Measurements from ENCODE around the gene S100B. TPM values are rescaled to one million over a fixed set of nuclear protein-coding genes. Genes with fewer than 3 reads are reported as not detected.
A peak's percentile ranks its signal among the peaks of the same experiment; 100 is the strongest.

The S100B gene
- total and polyA plus RNA-seq, 5 donors from 2014 or later: 0.54 TPM; not detected in 4

DNA sequence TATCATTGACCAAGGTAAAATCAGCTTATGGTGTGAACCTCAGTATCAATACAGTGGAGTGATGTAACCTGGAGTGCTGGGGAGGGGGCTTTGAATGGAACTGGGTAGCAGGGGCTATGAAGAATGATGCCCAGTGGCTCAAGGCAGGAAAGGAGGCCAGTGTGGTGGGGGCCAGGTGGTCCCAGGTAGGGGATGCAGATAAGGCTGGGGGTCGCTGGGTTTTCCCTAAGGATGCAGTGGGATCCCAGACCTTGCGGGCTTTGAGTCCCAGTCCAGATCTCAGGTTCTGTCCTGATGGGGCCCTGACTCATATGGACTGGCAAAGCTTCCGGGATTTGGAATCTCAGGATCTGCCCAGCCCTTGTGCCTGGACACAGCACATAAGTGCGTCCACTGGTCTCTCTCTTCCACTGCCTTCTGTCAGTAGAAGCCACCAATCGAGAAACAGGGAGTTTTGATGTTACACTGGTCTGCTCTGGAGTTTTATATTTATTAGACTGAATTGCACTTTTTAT lies 52.0 kb downstream of the S100B start:
- Mint-ChIP-seq H3K4me1 (peaks cover 29 to 64% (median 43%) of the 10 kb centered on the region in 4 donors), H3K27me3 (no peaks in the 10 kb centered on the region), H3K36me3 (peaks cover 40% of the 10 kb centered on the region), H3K9me3 (peaks cover 0 to 4% (median 0%) of the 10 kb centered on the region in 7 donors), H3K27ac (peak overlapping the region; percentile 98 to 99 (median 99)), H3K4me3 (peak overlapping the region; percentile 71 to 84 (median 76))
- no peaks in the 10 kb centered on the region for H3K27me3 ChIP-seq (ENCODE audit: control insufficient read depth, insufficient read depth, low read length)
- peaks cover 32% of the 10 kb centered on the region for H3K36me3 ChIP-seq (ENCODE audit: control insufficient read depth, insufficient read depth, low read length)
- no peak for ATAC-seq (ENCODE audit: low read depth in 2 of 2)
- H3K4me1 ChIP-seq (ENCODE audit: control insufficient read depth, insufficient read depth, low read length, poor library complexity, severe bottlenecking): peaks cover 55% of the 10 kb centered on the region
- H3K4me3 ChIP-seq (ENCODE audit: low read depth, low read length): peak overlapping the region; percentile 83
- H3K27ac ChIP-seq (ENCODE audit: insufficient read depth, low read length, poor library complexity, severe bottlenecking): peak overlapping the region; percentile 88
- DNase-seq: no peak
- no peaks in the 10 kb centered on the region for H3K9me3 ChIP-seq (ENCODE audit: control insufficient read depth in 2 of 2, low read length in 2 of 2)

DNA sequence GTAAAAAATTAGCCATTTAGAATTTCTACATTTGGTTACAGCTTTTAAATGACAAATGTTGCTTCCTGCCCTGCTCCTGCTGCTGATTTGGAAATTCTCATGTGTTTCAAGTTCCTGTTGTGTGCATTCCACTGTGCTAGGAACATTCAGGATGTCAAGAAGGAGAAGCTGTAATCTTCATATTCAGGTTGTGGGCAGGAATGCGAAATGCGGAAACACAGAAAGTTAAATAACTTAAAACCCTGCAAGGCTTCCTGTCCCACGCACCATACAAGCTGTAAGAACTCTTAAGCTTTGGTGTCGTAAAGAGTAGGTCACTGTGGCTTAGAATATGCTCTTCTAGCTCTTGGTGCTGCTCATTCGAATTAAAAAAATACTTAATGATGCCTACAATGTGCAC lies 52.6 kb downstream of the S100B start:
- Mint-ChIP-seq H3K4me3 (peak overlapping the region; percentile 71 to 84 (median 76)), H3K27ac (peak overlapping the region; percentile 98 to 99 (median 99)), H3K9me3 (peaks cover 0 to 4% (median 0%) of the 10 kb centered on the region in 7 donors), H3K4me1 (peaks cover 29 to 63% (median 44%) of the 10 kb centered on the region in 4 donors), H3K27me3 (no peaks in the 10 kb centered on the region), H3K36me3 (peaks cover 43% of the 10 kb centered on the region)
- Histone ChIP-seq H3K27me3 (ENCODE audit: control insufficient read depth, insufficient read depth, low read length) (no peaks in the 10 kb centered on the region), H3K4me3 (ENCODE audit: low read depth, low read length) (peak overlapping the region; percentile 83), H3K27ac (ENCODE audit: insufficient read depth, low read length, poor library complexity, severe bottlenecking) (peak overlapping the region; percentile 88), H3K36me3 (ENCODE audit: control insufficient read depth, insufficient read depth, low read length) (peaks cover 32% of the 10 kb centered on the region), H3K9me3 (ENCODE audit: control insufficient read depth in 2 of 2, low read length in 2 of 2) (no peaks in the 10 kb centered on the region), H3K4me1 (ENCODE audit: control insufficient read depth, insufficient read depth, low read length, poor library complexity, severe bottlenecking) (peaks cover 50% of the 10 kb centered on the region)
- DNase-seq (peak in 2 of 3 donors; percentile 57 to 73), ATAC-seq (ENCODE audit: low read depth in 2 of 2) (peak; percentile 40 to 52)

GRCh38 chr21:46551636-46552241 lies 53.1 kb downstream of the S100B start:
- peaks cover 0 to 4% (median 0%) of the 10 kb centered on the region in 7 donors for H3K9me3 Mint-ChIP-seq
- Histone ChIP-seq H3K4me3 (ENCODE audit: low read depth, low read length) (peak overlapping the region; percentile 83), H3K9me3 (ENCODE audit: control insufficient read depth in 2 of 2, low read length in 2 of 2) (no peaks in the 10 kb centered on the region), H3K27ac (ENCODE audit: insufficient read depth, low read length, poor library complexity, severe bottlenecking) (peak overlapping the region; percentile 88), H3K36me3 (ENCODE audit: control insufficient read depth, insufficient read depth, low read length) (peaks cover 33% of the 10 kb centered on the region), H3K4me1 (ENCODE audit: control insufficient read depth, insufficient read depth, low read length, poor library complexity, severe bottlenecking) (peaks cover 50% of the 10 kb centered on the region), H3K27me3 (ENCODE audit: control insufficient read depth, insufficient read depth, low read length) (no peaks in the 10 kb centered on the region)
- peak overlapping the region; percentile 98 to 99 (median 99) for H3K27ac Mint-ChIP-seq
- ATAC-seq (ENCODE audit: low read depth in 2 of 2) (peak; percentile 23 to 40), DNase-seq (peak; percentile 30 to 75 (median 49))
- H3K36me3 Mint-ChIP-seq: peaks cover 43% of the 10 kb centered on the region
- H3K4me1 Mint-ChIP-seq: peaks cover 29 to 63% (median 44%) of the 10 kb centered on the region in 4 donors
- peak overlapping the region; percentile 71 to 84 (median 76) for H3K4me3 Mint-ChIP-seq
- H3K27me3 Mint-ChIP-seq: no peaks in the 10 kb centered on the region

GRCh38 chr21:46550116-46550941 lies 54.6 kb downstream of the S100B start:
- Mint-ChIP-seq H3K4me1 (peaks cover 29 to 63% (median 44%) of the 10 kb centered on the region in 4 donors), H3K27ac (peak overlapping the region; percentile 98 to 99 (median 99)), H3K9me3 (peaks cover 0 to 4% (median 0%) of the 10 kb centered on the region in 7 donors), H3K36me3 (peaks cover 42% of the 10 kb centered on the region), H3K4me3 (peak overlapping the region; percentile 71 to 84 (median 78)), H3K27me3 (no peaks in the 10 kb centered on the region)
- Histone ChIP-seq H3K9me3 (ENCODE audit: control insufficient read depth in 2 of 2, low read length in 2 of 2) (no peaks in the 10 kb centered on the region), H3K4me1 (ENCODE audit: control insufficient read depth, insufficient read depth, low read length, poor library complexity, severe bottlenecking) (peaks cover 50% of the 10 kb centered on the region), H3K27ac (ENCODE audit: insufficient read depth, low read length, poor library complexity, severe bottlenecking) (peak overlapping the region; percentile 88), H3K27me3 (ENCODE audit: control insufficient read depth, insufficient read depth, low read length) (no peaks in the 10 kb centered on the region), H3K36me3 (ENCODE audit: control insufficient read depth, insufficient read depth, low read length) (peaks cover 36% of the 10 kb centered on the region), H3K4me3 (ENCODE audit: low read depth, low read length) (peak overlapping the region; percentile 83)
- ATAC-seq (ENCODE audit: low read depth in 2 of 2) (peak; percentile 86), DNase-seq (peak; percentile 44 to 94 (median 83))

DNA sequence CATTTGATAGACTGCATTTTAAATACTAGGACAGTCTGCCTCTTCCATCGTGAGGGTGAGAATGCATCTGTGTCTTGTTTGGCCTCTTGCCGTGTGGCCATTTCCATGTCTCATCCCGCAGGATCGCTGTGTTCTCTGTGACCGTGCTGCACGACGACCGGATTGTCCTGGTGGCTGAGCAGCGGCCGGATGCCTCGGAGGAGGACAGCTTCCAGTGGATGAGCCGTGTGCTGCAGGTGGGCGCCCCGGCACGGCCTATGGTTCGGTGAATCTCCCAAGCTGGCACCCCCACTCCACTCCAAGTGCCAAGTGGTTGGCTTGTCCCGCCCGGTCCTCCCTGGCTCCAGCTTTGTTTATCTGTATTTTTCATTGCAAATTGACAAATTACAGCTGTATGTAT lies 55.2 kb downstream of the S100B start:
- peak overlapping the region; percentile 88 for H3K27ac ChIP-seq (ENCODE audit: insufficient read depth, low read length, poor library complexity, severe bottlenecking)
- no peak overlapping the region for H3K4me3 ChIP-seq (ENCODE audit: low read depth, low read length)
- H3K27ac Mint-ChIP-seq: peak overlapping the region; percentile 51 to 99 (median 96)
- H3K9me3 ChIP-seq (ENCODE audit: control insufficient read depth in 2 of 2, low read length in 2 of 2): no peaks in the 10 kb centered on the region
- H3K36me3 Mint-ChIP-seq: peaks cover 48% of the 10 kb centered on the region
- peaks cover 29 to 68% (median 50%) of the 10 kb centered on the region in 4 donors for H3K4me1 Mint-ChIP-seq
- DNase-seq (no peak), ATAC-seq (ENCODE audit: low read depth in 2 of 2) (no peak)
- H3K27me3 Mint-ChIP-seq: no peaks in the 10 kb centered on the region
- H3K9me3 Mint-ChIP-seq: peaks cover 0 to 4% (median 0%) of the 10 kb centered on the region in 7 donors
- H3K27me3 ChIP-seq (ENCODE audit: control insufficient read depth, insufficient read depth, low read length): no peaks in the 10 kb centered on the region
- peaks cover 39% of the 10 kb centered on the region for H3K36me3 ChIP-seq (ENCODE audit: control insufficient read depth, insufficient read depth, low read length)
- H3K4me3 Mint-ChIP-seq: peak overlapping the region in 1 of 4 donors; percentile 71
- peaks cover 50% of the 10 kb centered on the region for H3K4me1 ChIP-seq (ENCODE audit: control insufficient read depth, insufficient read depth, low read length, poor library complexity, severe bottlenecking)

Other genes starting within 250 kb of the S100B start
- gene DIP2A, start 146.2 kb downstream of the S100B start, total RNA-seq: 125 TPM
- gene DIP2A, start 146.2 kb downstream of the S100B start, polyA plus RNA-seq: 10 to 100 TPM; 12.6 to 24.8 (median 16.6) TPM
- gene PRMT2, start 30.6 kb upstream of the S100B start, total RNA-seq: 90.4 TPM
- gene PRMT2, start 30.6 kb upstream of the S100B start, polyA plus RNA-seq: 100 to 1,000 TPM; 129 to 202 (median 176) TPM

Measured in CD4-positive, CD25-positive, alpha-beta regulatory T cell (primary cell).